Measurements from ENCODE around the gene ZNF396. TPM values are rescaled to one million over a fixed set of nuclear protein-coding genes. Genes with fewer than 3 reads are reported as not detected.

ZNF396 gene
- 1 to 10 TPM; 1.1 to 2.8 (median 2.3) TPM for polyA plus RNA-seq
- long read RNA-seq, donor 1, result 0 reads
- long read RNA-seq, donor 2, result 0 reads
- long read RNA-seq, donor 3, result 0 reads
- long read RNA-seq, donor 4, result 0 reads
- long read RNA-seq, donor 5, partial matches to known transcripts, result 0 of 1 reads
- long read RNA-seq, donor 5, other reads (novel, unspliced or antisense), result 0 of 1 reads
- long read RNA-seq, donor 6, result 0 reads
- long read RNA-seq, donor 7, result 0 reads
- long read RNA-seq, donor 8, result 0 reads
- long read RNA-seq, donor 9, result 0 reads
- long read RNA-seq, donor 10, partial matches to known transcripts, result 0 of 2 reads
- long read RNA-seq, donor 10, other reads (novel, unspliced or antisense), result 0 of 2 reads

GRCh38 chr18:35376742-35377695 lies at the start of gene ZNF396:
Gene ZNF396 (minus strand): TSS chr18:35377337. CDS start chr18:35374292, 3,045 bp downstream.
- peak within 1 kb of the TSS; percentile 65 to 97 (median 73) for H3K4me3 ChIP-seq (ENCODE audit: low read depth in 1 of 3, low read length in 3 of 3)
- FAIRE-seq (no peak), DNase-seq (peak; percentile 78 to 84)
- WGBS, 3 donors, result 2 to 3% (median 3%) methylated on average over 51 to 78 of the region's 78 CpGs
- peak within 1 kb of the TSS in 1 of 3 donors; percentile 69 for H3K27ac ChIP-seq (ENCODE audit: low read depth in 1 of 3, low read length in 2 of 3)
- no peaks in the 10 kb centered on the region for H3K36me3 ChIP-seq (ENCODE audit: control insufficient read depth in 3 of 3, insufficient read depth in 2 of 3, low read depth in 1 of 3, low read length in 3 of 3)
- H3K9me3 ChIP-seq (ENCODE audit: control insufficient read depth in 2 of 2, insufficient read depth in 1 of 2, low read depth in 1 of 2, low read length in 1 of 2), result no peaks in the 10 kb centered on the region
- H3K4me1 ChIP-seq (ENCODE audit: control insufficient read depth in 3 of 3, insufficient read depth in 2 of 3, low read depth in 1 of 3, low read length in 2 of 3), result peaks cover 0 to 1% (median 0%) of the 10 kb centered on the region in 3 donors
- H3K27me3 ChIP-seq (ENCODE audit: control insufficient read depth in 3 of 3, insufficient read depth in 3 of 3, low read length in 3 of 3), result peaks cover 0 to 5% (median 0%) of the 10 kb centered on the region in 3 donors

- no peak for FAIRE-seq
- no peaks in the 10 kb centered on the region for H3K36me3 ChIP-seq (ENCODE audit: control insufficient read depth in 3 of 3, insufficient read depth in 2 of 3, low read depth in 1 of 3, low read length in 3 of 3)
- DNase-seq, result no peak
Measured at GRCh38 chr18:35426786-35427185, 49.6 kb upstream of the ZNF396 start.

GRCh38 chr18:35424356-35424755 lies 47.2 kb upstream of the ZNF396 start:
- Histone ChIP-seq H3K4me1 (ENCODE audit: control insufficient read depth in 3 of 3, insufficient read depth in 2 of 3, low read depth in 1 of 3, low read length in 2 of 3) (no peaks in the 10 kb centered on the region), H3K27ac (ENCODE audit: low read depth in 1 of 3, low read length in 2 of 3) (no peak overlapping the region), H3K36me3 (ENCODE audit: control insufficient read depth in 3 of 3, insufficient read depth in 2 of 3, low read depth in 1 of 3, low read length in 3 of 3) (no peaks in the 10 kb centered on the region), H3K9me3 (ENCODE audit: control insufficient read depth in 2 of 2, insufficient read depth in 1 of 2, low read depth in 1 of 2, low read length in 1 of 2) (no peaks in the 10 kb centered on the region), H3K4me3 (ENCODE audit: low read depth in 1 of 3, low read length in 3 of 3) (no peak overlapping the region), H3K27me3 (ENCODE audit: control insufficient read depth in 3 of 3, insufficient read depth in 3 of 3, low read length in 3 of 3) (no peaks in the 10 kb centered on the region)
- FAIRE-seq (no peak), DNase-seq (no peak)
- 87 to 91% (median 90%) methylated on average over 3 of the region's 3 CpGs for WGBS, 3 donors

More at GRCh38 chr18:35426786-35427185, 49.6 kb upstream of the ZNF396 start:
- H3K4me1 ChIP-seq (ENCODE audit: control insufficient read depth in 3 of 3, insufficient read depth in 2 of 3, low read depth in 1 of 3, low read length in 2 of 3), result no peaks in the 10 kb centered on the region
- WGBS, 3 donors, result 88 to 94% (median 89%) methylated on average over 5 of the region's 5 CpGs
- H3K4me3 ChIP-seq (ENCODE audit: low read depth in 1 of 3, low read length in 3 of 3), result no peak overlapping the region
- H3K9me3 ChIP-seq (ENCODE audit: control insufficient read depth in 2 of 2, insufficient read depth in 1 of 2, low read depth in 1 of 2, low read length in 1 of 2), result no peaks in the 10 kb centered on the region
- H3K27ac ChIP-seq (ENCODE audit: low read depth in 1 of 3, low read length in 2 of 3), result no peak overlapping the region
- H3K27me3 ChIP-seq (ENCODE audit: control insufficient read depth in 3 of 3, insufficient read depth in 3 of 3, low read length in 3 of 3), result no peaks in the 10 kb centered on the region

GRCh38 chr18:35422237-35422636 lies 45.1 kb upstream of the ZNF396 start:
- H3K27ac ChIP-seq (ENCODE audit: low read depth in 1 of 3, low read length in 2 of 3), result no peak overlapping the region
- H3K4me3 ChIP-seq (ENCODE audit: low read depth in 1 of 3, low read length in 3 of 3), result no peak overlapping the region
- DNase-seq (no peak), FAIRE-seq (no peak)
- no peaks in the 10 kb centered on the region for H3K4me1 ChIP-seq (ENCODE audit: control insufficient read depth in 3 of 3, insufficient read depth in 2 of 3, low read depth in 1 of 3, low read length in 2 of 3)
- WGBS, 3 donors, result 18 to 54% (median 32%) methylated on average over 3 of the region's 3 CpGs
- H3K9me3 ChIP-seq (ENCODE audit: control insufficient read depth in 2 of 2, insufficient read depth in 1 of 2, low read depth in 1 of 2, low read length in 1 of 2), result peaks cover 0 to 7% of the 10 kb centered on the region in 2 donors
- no peaks in the 10 kb centered on the region for H3K36me3 ChIP-seq (ENCODE audit: control insufficient read depth in 3 of 3, insufficient read depth in 2 of 3, low read depth in 1 of 3, low read length in 3 of 3)
- H3K27me3 ChIP-seq (ENCODE audit: control insufficient read depth in 3 of 3, insufficient read depth in 3 of 3, low read length in 3 of 3), result no peaks in the 10 kb centered on the region

GRCh38 chr18:35418610-35419009 lies 41.5 kb upstream of the ZNF396 start:
- Histone ChIP-seq H3K36me3 (ENCODE audit: control insufficient read depth in 3 of 3, insufficient read depth in 2 of 3, low read depth in 1 of 3, low read length in 3 of 3) (no peaks in the 10 kb centered on the region), H3K27me3 (ENCODE audit: control insufficient read depth in 3 of 3, insufficient read depth in 3 of 3, low read length in 3 of 3) (no peaks in the 10 kb centered on the region), H3K27ac (ENCODE audit: low read depth in 1 of 3, low read length in 2 of 3) (no peak overlapping the region), H3K4me3 (ENCODE audit: low read depth in 1 of 3, low read length in 3 of 3) (no peak overlapping the region), H3K4me1 (ENCODE audit: control insufficient read depth in 3 of 3, insufficient read depth in 2 of 3, low read depth in 1 of 3, low read length in 2 of 3) (no peaks in the 10 kb centered on the region), H3K9me3 (ENCODE audit: control insufficient read depth in 2 of 2, insufficient read depth in 1 of 2, low read depth in 1 of 2, low read length in 1 of 2) (peaks cover 0 to 7% of the 10 kb centered on the region in 2 donors)
- no peak for FAIRE-seq
- WGBS, 3 donors, result 65 to 81% (median 72%) methylated on average over 4 of the region's 4 CpGs
- DNase-seq, result no peak

GRCh38 chr18:35417223-35417622 lies 40.1 kb upstream of the ZNF396 start:
- Histone ChIP-seq H3K9me3 (ENCODE audit: control insufficient read depth in 2 of 2, insufficient read depth in 1 of 2, low read depth in 1 of 2, low read length in 1 of 2) (peaks cover 0 to 7% of the 10 kb centered on the region in 2 donors), H3K4me1 (ENCODE audit: control insufficient read depth in 3 of 3, insufficient read depth in 2 of 3, low read depth in 1 of 3, low read length in 2 of 3) (peaks cover 0 to 2% (median 2%) of the 10 kb centered on the region in 3 donors), H3K27ac (ENCODE audit: low read depth in 1 of 3, low read length in 2 of 3) (no peak overlapping the region), H3K36me3 (ENCODE audit: control insufficient read depth in 3 of 3, insufficient read depth in 2 of 3, low read depth in 1 of 3, low read length in 3 of 3) (no peaks in the 10 kb centered on the region), H3K27me3 (ENCODE audit: control insufficient read depth in 3 of 3, insufficient read depth in 3 of 3, low read length in 3 of 3) (no peaks in the 10 kb centered on the region), H3K4me3 (ENCODE audit: low read depth in 1 of 3, low read length in 3 of 3) (no peak overlapping the region)
- FAIRE-seq (no peak), DNase-seq (no peak)
- 53 to 73% (median 58%) methylated on average over 1 of the region's 1 CpG for WGBS, 3 donors

- DNase-seq, result no peak
- Histone ChIP-seq H3K36me3 (ENCODE audit: control insufficient read depth in 3 of 3, insufficient read depth in 2 of 3, low read depth in 1 of 3, low read length in 3 of 3) (no peaks in the 10 kb centered on the region), H3K27ac (ENCODE audit: low read depth in 1 of 3, low read length in 2 of 3) (no peak overlapping the region), H3K4me1 (ENCODE audit: control insufficient read depth in 3 of 3, insufficient read depth in 2 of 3, low read depth in 1 of 3, low read length in 2 of 3) (peaks cover 0 to 3% (median 2%) of the 10 kb centered on the region in 3 donors), H3K9me3 (ENCODE audit: control insufficient read depth in 2 of 2, insufficient read depth in 1 of 2, low read depth in 1 of 2, low read length in 1 of 2) (peaks cover 0 to 7% of the 10 kb centered on the region in 2 donors), H3K4me3 (ENCODE audit: low read depth in 1 of 3, low read length in 3 of 3) (no peak overlapping the region), H3K27me3 (ENCODE audit: control insufficient read depth in 3 of 3, insufficient read depth in 3 of 3, low read length in 3 of 3) (no peaks in the 10 kb centered on the region)
- WGBS, 3 donors, result 44 to 64% (median 48%) methylated on average over 5 of the region's 5 CpGs
- no peak for FAIRE-seq
Measured at GRCh38 chr18:35415511-35416073, 38.5 kb upstream of the ZNF396 start.

- H3K36me3 ChIP-seq (ENCODE audit: control insufficient read depth in 3 of 3, insufficient read depth in 2 of 3, low read depth in 1 of 3, low read length in 3 of 3), result no peaks in the 10 kb centered on the region
- DNase-seq, result no peak
- no peak overlapping the region for H3K4me3 ChIP-seq (ENCODE audit: low read depth in 1 of 3, low read length in 3 of 3)
- 49 to 56% (median 55%) methylated on average over 2 of the region's 2 CpGs for WGBS, 3 donors
- no peak for FAIRE-seq
- H3K27me3 ChIP-seq (ENCODE audit: control insufficient read depth in 3 of 3, insufficient read depth in 3 of 3, low read length in 3 of 3), result no peaks in the 10 kb centered on the region
- peaks cover 0 to 24% (median 3%) of the 10 kb centered on the region in 3 donors for H3K4me1 ChIP-seq (ENCODE audit: control insufficient read depth in 3 of 3, insufficient read depth in 2 of 3, low read depth in 1 of 3, low read length in 2 of 3)
- no peak overlapping the region for H3K27ac ChIP-seq (ENCODE audit: low read depth in 1 of 3, low read length in 2 of 3)
- peaks cover 0 to 3% of the 10 kb centered on the region in 2 donors for H3K9me3 ChIP-seq (ENCODE audit: control insufficient read depth in 2 of 2, insufficient read depth in 1 of 2, low read depth in 1 of 2, low read length in 1 of 2)
Measured at GRCh38 chr18:35413163-35413511, 36.0 kb upstream of the ZNF396 start.

Data from small intestine (tissue), 16 donors.